Erythroblast (primary cell): ENCODE results near the gene FLNA.
A peak's percentile ranks its signal among the peaks of the same experiment; 100 is the strongest.

Experiments
- DNase-seq, 2 experiments: peaks; one replicate each; lab custom pipeline; 2025; lab: John Stamatoyannopoulos, UW
- GATA1 ChIP-seq: IDR thresholded peaks from 2 replicates; pipeline ENCODE4 v1.6.1; 2011; ENCODE audit warnings: low read depth, mild to moderate bottlenecking, control low read depth, low read length, moderate library complexity
- POLR2A ChIP-seq: IDR thresholded peaks from 2 replicates; pipeline ENCODE4 v1.6.1; 2011; ENCODE audit warnings: mild to moderate bottlenecking, low read length

Gene FLNA

DNA sequence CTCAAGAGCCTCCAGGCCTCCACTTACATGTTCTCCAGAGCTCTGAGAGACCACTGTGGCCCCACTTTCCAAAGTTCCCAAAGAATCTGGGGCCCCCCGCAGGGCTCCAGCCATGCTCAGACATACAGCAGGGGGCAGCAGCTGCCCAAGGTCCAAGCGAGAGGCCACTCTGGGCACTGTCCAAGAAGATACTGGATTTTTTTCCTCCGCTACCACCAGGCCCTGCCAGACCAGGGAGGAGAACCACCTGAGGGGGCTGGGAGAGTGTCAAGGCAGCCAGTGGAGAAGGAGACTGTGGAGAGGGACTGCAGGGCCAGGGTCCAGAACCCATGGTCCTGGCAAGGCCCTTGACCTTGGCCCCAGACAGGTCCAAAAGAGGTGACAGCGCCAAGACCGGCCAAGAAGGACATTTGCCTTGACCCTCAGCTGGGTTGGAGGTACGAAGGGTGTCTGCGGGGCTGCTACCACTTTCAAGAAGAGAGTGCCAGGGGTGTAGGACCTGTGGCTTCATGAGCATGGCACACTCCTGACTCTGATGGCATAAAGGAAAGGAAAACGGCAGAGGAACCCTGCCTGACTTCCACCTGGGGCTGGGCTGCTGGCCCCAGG lies 10.0 kb upstream of the FLNA start:
- no peak for DNase-seq
- no peak for TF ChIP-seq GATA1
- TF ChIP-seq POLR2A, result no peak

DNA sequence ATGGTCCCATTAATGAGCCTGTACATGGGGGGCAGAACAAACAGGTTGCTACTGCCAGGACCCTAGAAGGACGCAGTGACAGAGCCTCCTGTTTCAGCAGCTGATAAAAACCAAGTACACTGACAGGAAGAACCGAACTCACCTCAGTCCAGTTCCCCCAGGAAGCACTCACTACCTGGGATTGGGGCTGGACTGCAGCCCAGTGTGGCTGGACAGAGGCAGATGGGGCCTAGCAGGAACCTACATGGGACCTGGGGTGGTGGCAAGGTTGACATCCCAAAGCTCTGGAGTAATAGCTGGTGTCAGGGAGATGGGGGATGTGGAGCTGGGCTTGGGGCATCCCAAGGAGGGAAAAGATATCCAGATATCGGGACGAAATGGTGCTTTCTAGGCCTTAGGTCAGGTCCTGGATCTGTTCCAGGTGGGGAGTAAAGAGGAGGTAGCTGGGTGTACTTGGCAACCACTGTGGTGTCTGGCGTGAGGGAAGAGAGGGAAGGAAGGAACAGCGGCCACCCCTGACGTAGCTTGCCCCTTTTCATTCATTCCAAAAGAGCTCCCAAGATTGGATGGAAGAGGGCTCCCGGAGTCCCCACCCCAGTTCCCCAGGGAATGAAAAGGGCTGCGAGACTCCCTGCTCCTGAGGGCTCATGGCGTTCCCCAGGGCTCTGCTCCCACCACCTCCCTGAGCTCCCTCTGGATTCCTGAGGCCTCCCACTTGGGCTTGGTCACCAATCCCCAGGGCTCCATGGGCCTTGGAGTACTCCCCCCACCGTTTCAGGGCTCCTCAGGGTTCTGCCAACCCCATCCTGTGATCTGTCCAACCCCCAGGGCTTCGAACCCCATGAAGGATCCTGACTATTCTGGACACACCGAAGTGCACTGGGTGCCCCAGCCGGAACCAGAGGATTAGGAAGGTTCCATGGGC lies 9.2 kb upstream of the FLNA start:
- TF ChIP-seq GATA1, result no peak
- TF ChIP-seq POLR2A, result peak; percentile 10
- DNase-seq, result no peak

- no peak for DNase-seq
Observed at GRCh38 chrX:154382483-154383069, 8.1 kb upstream of the FLNA start.

DNA sequence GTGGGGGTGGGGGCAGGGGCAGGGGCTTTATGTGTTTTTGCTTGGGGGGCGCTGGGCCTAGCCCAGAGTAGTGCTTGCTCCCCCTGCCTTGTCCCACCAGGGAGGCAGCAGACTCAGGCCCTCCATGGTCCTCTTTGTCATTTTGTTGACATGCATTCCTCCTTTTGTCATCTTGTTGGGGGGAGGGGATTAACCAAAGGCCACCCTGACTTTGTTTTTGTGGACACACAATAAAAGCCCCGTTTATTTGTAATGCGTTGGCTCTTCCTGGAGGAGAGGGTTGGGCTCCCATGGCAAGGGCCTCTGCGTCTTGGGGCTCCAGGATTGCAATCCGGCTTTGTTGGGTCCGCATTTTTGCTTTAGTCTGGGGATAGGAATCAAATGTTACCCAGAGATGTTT lies 6.8 kb upstream of the FLNA start:
- DNase-seq, result no peak
- no peak for TF ChIP-seq POLR2A
- TF ChIP-seq GATA1, result no peak

More at GRCh38 chrX:154382483-154383069, 8.1 kb upstream of the FLNA start:
- no peak for TF ChIP-seq GATA1
- peak; percentile 32 for TF ChIP-seq POLR2A

DNA sequence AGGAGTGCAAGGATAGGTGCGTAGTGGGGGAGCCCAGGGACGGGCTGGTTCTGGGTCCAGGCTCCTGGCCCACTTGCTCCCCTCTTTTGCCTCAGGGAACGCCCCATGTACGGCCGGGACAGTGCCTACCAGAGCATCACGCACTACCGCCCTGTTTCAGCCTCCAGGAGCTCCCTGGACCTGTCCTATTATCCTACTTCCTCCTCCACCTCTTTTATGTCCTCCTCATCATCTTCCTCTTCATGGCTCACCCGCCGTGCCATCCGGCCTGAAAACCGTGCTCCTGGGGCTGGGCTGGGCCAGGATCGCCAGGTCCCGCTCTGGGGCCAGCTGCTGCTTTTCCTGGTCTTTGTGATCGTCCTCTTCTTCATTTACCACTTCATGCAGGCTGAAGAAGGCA lies 6.4 kb upstream of the FLNA start:
- no peak for DNase-seq
- no peak for TF ChIP-seq GATA1
- TF ChIP-seq POLR2A, result no peak

DNA sequence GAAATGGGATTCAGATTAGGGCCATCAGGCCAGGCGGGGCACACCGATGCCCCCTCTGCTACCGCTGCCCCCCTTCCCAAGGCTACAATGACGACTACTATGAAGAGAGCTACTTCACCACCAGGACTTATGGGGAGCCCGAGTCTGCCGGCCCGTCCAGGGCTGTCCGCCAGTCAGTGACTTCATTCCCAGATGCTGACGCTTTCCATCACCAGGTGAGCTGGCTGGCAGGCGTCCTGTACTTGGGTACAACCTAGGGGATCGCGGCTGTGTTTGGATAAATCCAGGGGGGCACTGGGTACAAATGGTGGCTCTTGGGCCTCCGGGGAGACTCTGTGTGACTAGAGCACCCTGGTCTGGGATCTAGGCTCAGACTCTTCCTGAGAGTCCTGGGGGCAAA lies 5.7 kb upstream of the FLNA start:
- peak in 1 of 2 experiments; percentile 58 for DNase-seq
- TF ChIP-seq POLR2A (no peak), GATA1 (no peak)

GRCh38 chrX:154379569-154379951 lies 5.1 kb upstream of the FLNA start:
- DNase-seq, result peak; percentile 51 to 70
- no peak for TF ChIP-seq GATA1
- peak; percentile 23 for TF ChIP-seq POLR2A

DNA sequence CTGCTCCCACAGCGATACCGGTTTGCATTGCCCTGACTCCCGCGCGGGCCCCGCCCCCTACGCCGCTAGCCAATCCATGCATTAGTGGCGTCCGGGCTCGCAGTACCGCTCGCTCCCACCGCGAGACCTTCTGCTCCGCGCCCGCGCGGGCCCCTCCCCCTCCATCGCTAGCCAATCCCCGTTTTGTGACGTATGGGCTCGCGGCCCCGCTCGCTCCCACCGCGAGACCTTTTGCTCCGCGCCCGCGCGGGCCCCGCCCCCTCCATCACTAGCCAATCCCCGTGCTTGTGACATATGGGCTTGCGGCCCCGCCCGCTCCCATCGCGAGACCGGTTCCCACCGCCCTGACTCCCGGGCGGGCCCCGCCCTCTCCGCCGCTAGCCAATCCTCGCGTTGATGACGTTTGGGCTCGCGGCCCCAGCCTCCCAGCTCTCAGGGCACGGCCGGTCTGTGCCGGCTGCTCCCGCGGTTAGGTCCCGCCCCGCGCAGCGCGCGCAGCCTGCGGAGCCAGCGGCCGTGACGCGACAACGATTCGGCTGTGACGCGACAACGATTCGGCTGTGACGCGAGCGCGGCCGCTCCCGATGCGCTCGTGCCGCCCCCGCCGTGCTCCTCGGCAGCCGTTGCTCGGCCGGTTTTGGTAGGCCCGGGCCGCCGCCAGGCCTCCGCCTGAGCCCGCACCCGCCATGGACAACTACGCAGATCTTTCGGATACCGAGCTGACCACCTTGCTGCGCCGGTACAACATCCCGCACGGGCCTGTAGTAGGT lies 4.5 kb upstream of the FLNA start, which contains the start of gene EMD:
Gene EMD (plus strand): TSS at position 497 of the 770 bp plus-strand sequence. CDS start 190 bp downstream, at position 687.
- no peak for TF ChIP-seq GATA1
- peak; percentile 87 for TF ChIP-seq POLR2A
- peak; percentile 100 for DNase-seq

DNA sequence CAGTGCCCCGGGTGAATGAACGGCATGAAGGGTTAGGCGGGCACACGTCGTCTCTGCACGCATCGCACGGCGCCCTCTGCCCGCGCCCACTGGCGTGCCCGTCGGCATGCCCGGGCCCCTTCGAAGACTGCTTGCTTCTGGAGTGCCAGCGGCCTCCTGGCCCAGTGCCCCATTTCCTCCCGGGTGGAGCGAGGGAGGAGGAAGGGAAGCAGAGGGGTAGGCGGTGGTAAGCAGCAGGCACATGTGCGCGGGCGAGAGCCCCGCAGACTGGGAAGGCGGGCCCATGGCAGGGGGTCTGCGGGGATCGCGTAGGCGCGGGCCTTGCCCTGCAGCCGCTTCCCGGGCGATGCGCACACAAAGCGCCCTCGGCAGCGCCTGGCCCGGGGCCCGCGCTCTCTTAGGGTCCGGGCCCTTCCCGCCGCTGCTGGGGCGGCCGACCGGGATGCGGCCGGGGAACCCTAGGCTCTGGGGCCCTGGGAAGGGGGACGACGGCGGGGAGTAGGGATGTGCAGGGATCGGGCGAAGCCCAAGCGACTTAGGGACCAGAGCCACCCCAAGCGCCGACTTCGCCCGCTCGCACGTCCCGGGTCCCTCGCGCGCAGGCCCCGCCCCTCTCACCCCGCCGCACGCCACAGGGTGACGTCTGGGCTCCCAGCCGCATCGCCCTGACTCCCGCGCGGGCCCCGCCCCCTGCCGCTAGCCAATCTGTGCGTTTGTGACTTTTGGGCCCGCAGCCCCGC lies 3.8 kb upstream of the FLNA start:
- no peak for DNase-seq
- TF ChIP-seq GATA1, result no peak
- no peak for TF ChIP-seq POLR2A

- TF ChIP-seq POLR2A (no peak), GATA1 (no peak)
Observed at GRCh38 chrX:154376774-154377173, 2.3 kb upstream of the FLNA start.

DNA sequence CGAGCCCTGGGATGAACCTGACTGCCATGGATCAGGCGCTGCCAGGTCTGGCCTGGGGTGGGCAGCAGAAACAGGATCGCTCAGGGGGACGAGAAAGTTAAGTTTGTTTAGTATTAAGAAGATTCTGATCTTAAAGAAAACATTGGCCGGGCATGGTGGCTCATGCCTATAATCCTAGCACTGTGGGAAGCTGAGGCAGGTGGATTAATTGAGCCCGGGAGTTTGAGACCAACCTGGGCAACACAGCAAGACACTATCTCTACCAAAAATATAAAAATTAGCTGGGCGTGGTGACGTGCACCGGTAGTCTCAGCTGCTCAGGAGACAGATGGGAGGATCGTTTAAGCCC lies 696 bp upstream of the FLNA start:
- no peak for DNase-seq
- TF ChIP-seq POLR2A, result no peak

More at GRCh38 chrX:154376774-154377173, 2.3 kb upstream of the FLNA start:
- no peak for DNase-seq

- TF ChIP-seq POLR2A, result no peak
- TF ChIP-seq GATA1, result no peak
- DNase-seq, result peak; percentile 48 to 70
Observed at GRCh38 chrX:154373340-154374306, 811 bp downstream of the FLNA start.
